Measurements from ENCODE around the gene GNAI1. TPM values are rescaled to one million over a fixed set of nuclear protein-coding genes. Genes with fewer than 3 reads are reported as not detected.

The GNAI1 gene
- total and polyA plus RNA-seq, 10 of the 15 experiments (the other 5 are each of a cell fraction or from before 2014, with no cell fraction given): not detected

DNA sequence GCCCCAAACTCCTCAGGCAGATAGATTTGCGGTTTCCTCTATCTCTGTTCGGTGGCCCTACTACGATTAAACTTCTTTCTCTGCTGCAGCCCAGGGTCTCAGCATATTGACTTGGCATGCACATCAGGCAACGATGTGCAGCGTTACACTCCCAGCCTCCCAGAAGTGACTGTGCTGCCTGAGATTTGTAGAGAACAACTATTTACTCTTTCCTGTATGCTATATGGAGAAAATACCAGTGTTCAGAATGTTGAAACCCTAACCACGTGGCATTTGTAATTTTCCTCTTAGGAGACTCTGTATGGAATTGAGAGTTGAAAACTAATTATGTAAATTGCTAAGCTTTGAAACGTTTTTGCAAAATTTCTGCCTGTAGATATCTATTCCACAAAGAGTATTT, 50.9 kb downstream of the GNAI1 start (continued):
- TF ChIP-seq, protein P1, sequence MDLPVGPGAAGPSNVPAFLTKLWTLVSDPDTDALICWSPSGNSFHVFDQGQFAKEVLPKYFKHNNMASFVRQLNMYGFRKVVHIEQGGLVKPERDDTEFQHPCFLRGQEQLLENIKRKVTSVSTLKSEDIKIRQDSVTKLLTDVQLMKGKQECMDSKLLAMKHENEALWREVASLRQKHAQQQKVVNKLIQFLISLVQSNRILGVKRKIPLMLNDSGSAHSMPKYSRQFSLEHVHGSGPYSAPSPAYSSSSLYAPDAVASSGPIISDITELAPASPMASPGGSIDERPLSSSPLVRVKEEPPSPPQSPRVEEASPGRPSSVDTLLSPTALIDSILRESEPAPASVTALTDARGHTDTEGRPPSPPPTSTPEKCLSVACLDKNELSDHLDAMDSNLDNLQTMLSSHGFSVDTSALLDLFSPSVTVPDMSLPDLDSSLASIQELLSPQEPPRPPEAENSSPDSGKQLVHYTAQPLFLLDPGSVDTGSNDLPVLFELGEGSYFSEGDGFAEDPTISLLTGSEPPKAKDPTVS (IDR thresholded peaks at IDR 0.05; ENCODE audit: low read depth, low read length): no peak
- no peak for TF ChIP-seq BHLHE40 (IDR thresholded peaks at IDR 0.05; ENCODE audit: borderline replicate concordance in 1 of 2, low read depth in 2 of 2, low read length in 1 of 2)
- no peak for TF ChIP-seq NR2F1 (conservative IDR thresholded peaks at IDR 0.05)
- TF ChIP-seq, protein P2, sequence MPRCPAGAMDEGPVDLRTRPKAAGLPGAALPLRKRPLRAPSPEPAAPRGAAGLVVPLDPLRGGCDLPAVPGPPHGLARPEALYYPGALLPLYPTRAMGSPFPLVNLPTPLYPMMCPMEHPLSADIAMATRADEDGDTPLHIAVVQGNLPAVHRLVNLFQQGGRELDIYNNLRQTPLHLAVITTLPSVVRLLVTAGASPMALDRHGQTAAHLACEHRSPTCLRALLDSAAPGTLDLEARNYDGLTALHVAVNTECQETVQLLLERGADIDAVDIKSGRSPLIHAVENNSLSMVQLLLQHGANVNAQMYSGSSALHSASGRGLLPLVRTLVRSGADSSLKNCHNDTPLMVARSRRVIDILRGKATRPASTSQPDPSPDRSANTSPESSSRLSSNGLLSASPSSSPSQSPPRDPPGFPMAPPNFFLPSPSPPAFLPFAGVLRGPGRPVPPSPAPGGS (IDR thresholded peaks at IDR 0.05; ENCODE audit: borderline replicate concordance, insufficient read depth, low read depth, low read length, poor library complexity, severe bottlenecking): no peak
- TF ChIP-seq FOXM1 (IDR thresholded peaks at IDR 0.05; ENCODE audit: low read depth, low read length): no peak
- TF ChIP-seq HCFC1 (IDR thresholded peaks at IDR 0.05; ENCODE audit: low read length): no peak
- TF ChIP-seq RAD51 (IDR thresholded peaks at IDR 0.05): no peak
- no peak for TF ChIP-seq YY1 (IDR thresholded peaks at IDR 0.05; ENCODE audit: low read depth, low read length)

DNA sequence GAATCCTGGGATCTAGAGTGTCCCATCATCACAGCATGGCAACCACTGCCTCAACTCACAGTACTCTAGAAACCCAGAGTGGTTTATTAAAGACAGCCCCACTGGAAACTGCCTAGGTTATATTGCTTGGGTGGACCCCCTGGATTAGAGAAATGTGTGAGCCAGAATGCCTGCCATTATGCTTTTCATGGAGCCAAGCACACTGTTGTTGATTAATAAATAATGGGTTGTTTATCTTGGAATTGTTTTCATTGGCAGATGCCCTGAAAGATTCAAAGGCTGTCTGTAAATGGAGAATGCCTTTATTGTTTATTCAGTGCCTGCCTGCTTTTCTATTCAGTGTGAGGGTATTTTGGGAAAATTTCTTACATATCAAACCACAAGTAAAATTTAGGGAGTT, 52.1 kb downstream of the GNAI1 start:
- Histone ChIP-seq H3K79me2 (ENCODE audit: control insufficient read depth, insufficient read depth, low read length) (no peaks in the 10 kb centered on the region), H3K4me1 (ENCODE audit: control insufficient read depth, insufficient read depth, low read length) (no peaks in the 10 kb centered on the region), H3K36me3 (ENCODE audit: control insufficient read depth in 2 of 2, insufficient read depth in 2 of 2, low read length in 1 of 2) (no peaks in the 10 kb centered on the region), H3K4me2 (ENCODE audit: control insufficient read depth, insufficient read depth) (no peak overlapping the region), H2AFZ (ENCODE audit: control insufficient read depth, low read depth, low read length) (no peak overlapping the region), H3K9ac (ENCODE audit: control insufficient read depth, insufficient read depth, low read length) (no peak overlapping the region), H3K9me3 (replicated peaks; ENCODE audit: control insufficient read depth, insufficient read depth, low read length) (no peaks in the 10 kb centered on the region), H4K20me1 (ENCODE audit: control insufficient read depth, insufficient read depth) (no peaks in the 10 kb centered on the region), H3K27ac (ENCODE audit: control insufficient read depth, insufficient read depth) (no peak overlapping the region), H3K27me3 (replicated peaks in 1 of 2; ENCODE audit: control insufficient read depth in 2 of 2, insufficient read depth in 2 of 2, low read length in 1 of 2) (no peaks in the 10 kb centered on the region), H3K4me3 (no peak overlapping the region)
- ChIA-PET RAD21 (ENCODE audit: unreplicated experiment) (no interaction called here), SMC1A (ENCODE audit: uncharacterized antibody, unreplicated experiment) (no interaction called here), CTCF (no interaction called here), POLR2A (no interaction called here)
- DNase-seq (ENCODE audit: low read depth, low spot score) (no peak), ATAC-seq (no peak), FAIRE-seq (no peak)
- intact Hi-C loops (cut with micrococcal nuclease; ENCODE audit: unreplicated experiment): no loop called here
- in situ Hi-C loops (cut with MboI): no loop called here
- BruUV-seq (replicated peaks): no TSS peak
- TF ChIP-seq BHLHE40 (IDR thresholded peaks at IDR 0.05; ENCODE audit: borderline replicate concordance in 1 of 2, low read depth in 2 of 2, low read length in 1 of 2): no peak
- no peak for TF ChIP-seq POU2F2 (IDR thresholded peaks at IDR 0.05; ENCODE audit: borderline replicate concordance, low read depth, low read length)
- TF ChIP-seq KAT2A (conservative IDR thresholded peaks at IDR 0.05; ENCODE audit: control insufficient read depth, low read depth, low read length): no peak
- no peak for TF ChIP-seq TARDBP (IDR thresholded peaks at IDR 0.05; ENCODE audit: borderline replicate concordance)
- TF ChIP-seq, protein P3, sequence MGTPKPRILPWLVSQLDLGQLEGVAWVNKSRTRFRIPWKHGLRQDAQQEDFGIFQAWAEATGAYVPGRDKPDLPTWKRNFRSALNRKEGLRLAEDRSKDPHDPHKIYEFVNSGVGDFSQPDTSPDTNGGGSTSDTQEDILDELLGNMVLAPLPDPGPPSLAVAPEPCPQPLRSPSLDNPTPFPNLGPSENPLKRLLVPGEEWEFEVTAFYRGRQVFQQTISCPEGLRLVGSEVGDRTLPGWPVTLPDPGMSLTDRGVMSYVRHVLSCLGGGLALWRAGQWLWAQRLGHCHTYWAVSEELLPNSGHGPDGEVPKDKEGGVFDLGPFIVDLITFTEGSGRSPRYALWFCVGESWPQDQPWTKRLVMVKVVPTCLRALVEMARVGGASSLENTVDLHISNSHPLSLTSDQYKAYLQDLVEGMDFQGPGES (IDR thresholded peaks at IDR 0.05): no peak
- TF ChIP-seq ETV6 (conservative IDR thresholded peaks at IDR 0.05 in 1 of 2, IDR thresholded peaks at IDR 0.05 in 1 of 2; ENCODE audit: borderline replicate concordance in 1 of 2, low read depth in 1 of 2): no peak
- TF ChIP-seq BCL11A (IDR thresholded peaks at IDR 0.05; ENCODE audit: low read depth, low read length): no peak
- TF ChIP-seq BMI1 (IDR thresholded peaks at IDR 0.05; ENCODE audit: borderline replicate concordance): no peak
- TF ChIP-seq RAD51 (IDR thresholded peaks at IDR 0.05): no peak
- TF ChIP-seq, protein P4, sequence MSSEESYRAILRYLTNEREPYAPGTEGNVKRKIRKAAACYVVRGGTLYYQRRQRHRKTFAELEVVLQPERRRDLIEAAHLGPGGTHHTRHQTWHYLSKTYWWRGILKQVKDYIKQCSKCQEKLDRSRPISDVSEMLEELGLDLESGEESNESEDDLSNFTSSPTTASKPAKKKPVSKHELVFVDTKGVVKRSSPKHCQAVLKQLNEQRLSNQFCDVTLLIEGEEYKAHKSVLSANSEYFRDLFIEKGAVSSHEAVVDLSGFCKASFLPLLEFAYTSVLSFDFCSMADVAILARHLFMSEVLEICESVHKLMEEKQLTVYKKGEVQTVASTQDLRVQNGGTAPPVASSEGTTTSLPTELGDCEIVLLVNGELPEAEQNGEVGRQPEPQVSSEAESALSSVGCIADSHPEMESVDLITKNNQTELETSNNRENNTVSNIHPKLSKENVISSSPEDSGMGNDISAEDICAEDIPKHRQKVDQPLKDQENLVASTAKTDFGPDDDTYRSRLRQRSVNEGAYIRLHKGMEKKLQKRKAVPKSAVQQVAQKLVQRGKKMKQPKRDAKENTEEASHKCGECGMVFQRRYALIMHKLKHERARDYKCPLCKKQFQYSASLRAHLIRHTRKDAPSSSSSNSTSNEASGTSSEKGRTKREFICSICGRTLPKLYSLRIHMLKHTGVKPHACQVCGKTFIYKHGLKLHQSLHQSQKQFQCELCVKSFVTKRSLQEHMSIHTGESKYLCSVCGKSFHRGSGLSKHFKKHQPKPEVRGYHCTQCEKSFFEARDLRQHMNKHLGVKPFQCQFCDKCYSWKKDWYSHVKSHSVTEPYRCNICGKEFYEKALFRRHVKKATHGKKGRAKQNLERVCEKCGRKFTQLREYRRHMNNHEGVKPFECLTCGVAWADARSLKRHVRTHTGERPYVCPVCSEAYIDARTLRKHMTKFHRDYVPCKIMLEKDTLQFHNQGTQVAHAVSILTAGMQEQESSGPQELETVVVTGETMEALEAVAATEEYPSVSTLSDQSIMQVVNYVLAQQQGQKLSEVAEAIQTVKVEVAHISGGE (CRISPR knock-in tag; IDR thresholded peaks at IDR 0.05): no peak
- no peak for TF ChIP-seq SIX5 (IDR thresholded peaks at IDR 0.05; ENCODE audit: low read depth, low read length, severe bottlenecking)

Measured in GM12878 (cell line).